ENCODE data around the gene HOXD4.

HOXD4 gene

GRCh38 chr2:176124110-176124946 lies 27.0 kb upstream of the HOXD4 start:
- Histone ChIP-seq H3K27ac (ENCODE audit: low read length) (no peak overlapping the region), H3K9ac (ENCODE audit: low read length) (no peak overlapping the region), H3K4me3 (ENCODE audit: low read length) (no peak overlapping the region), H3K4me1 (ENCODE audit: control insufficient read depth, low read depth, low read length) (peaks cover 9% of the 10 kb centered on the region), H3K27me3 (ENCODE audit: control insufficient read depth, insufficient read depth, low read length) (peaks cover 100% of the 10 kb centered on the region), H3K36me3 (ENCODE audit: control insufficient read depth, low read depth, low read length) (no peaks in the 10 kb centered on the region), H3K9me3 (ENCODE audit: control insufficient read depth, low read depth, low read length) (peaks cover 8% of the 10 kb centered on the region)

DNA sequence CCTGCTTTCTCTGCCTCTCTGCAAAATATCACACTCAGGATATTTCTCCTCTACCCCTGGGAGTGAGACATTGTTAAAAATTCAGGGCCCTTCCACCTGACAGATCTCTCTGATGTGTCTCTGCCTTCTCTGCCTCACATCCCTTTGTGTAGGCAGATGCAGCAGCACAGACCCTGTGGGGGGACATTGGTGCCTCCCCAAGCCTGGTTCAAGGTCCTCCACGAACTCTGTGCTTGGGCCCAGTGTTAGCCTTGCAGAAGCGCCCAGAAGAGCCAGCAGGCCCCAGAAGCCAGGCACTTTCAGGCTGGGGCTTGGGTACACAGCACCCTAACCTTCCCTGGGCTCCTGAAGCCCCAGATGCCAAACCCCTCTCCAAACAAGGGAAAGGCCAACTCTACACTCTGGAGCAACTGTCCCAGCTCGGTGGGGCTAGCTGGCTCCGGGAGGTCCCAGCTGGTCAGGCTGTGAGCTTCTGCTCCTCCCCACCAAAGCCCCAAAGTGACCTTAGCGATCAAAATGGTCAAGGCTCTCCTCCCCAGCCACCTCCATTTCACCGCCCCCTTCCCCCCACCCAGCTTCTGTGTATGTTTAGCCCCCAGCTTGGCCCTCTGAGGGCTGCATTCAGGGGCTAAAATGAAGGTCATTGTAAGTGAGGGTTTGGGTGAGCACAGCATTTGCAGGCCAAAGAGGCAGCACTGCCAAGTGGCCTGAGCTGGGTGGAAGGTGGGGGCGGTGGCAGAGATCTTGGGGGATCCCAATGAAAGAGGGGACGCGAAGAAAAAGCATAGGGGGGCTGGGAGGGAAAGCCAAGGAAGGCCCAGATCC lies 26.2 kb upstream of the HOXD4 start:
- H3K4me1 ChIP-seq (ENCODE audit: control insufficient read depth, low read depth, low read length): peaks cover 9% of the 10 kb centered on the region
- H3K27me3 ChIP-seq (ENCODE audit: control insufficient read depth, insufficient read depth, low read length): peaks cover 100% of the 10 kb centered on the region
- no peak overlapping the region for H3K4me3 ChIP-seq (ENCODE audit: low read length)
- no peak overlapping the region for H3K9ac ChIP-seq (ENCODE audit: low read length)
- peaks cover 8% of the 10 kb centered on the region for H3K9me3 ChIP-seq (ENCODE audit: control insufficient read depth, low read depth, low read length)
- H3K36me3 ChIP-seq (ENCODE audit: control insufficient read depth, low read depth, low read length): no peaks in the 10 kb centered on the region
- no peak overlapping the region for H3K27ac ChIP-seq (ENCODE audit: low read length)

- Histone ChIP-seq H3K27me3 (ENCODE audit: control insufficient read depth, insufficient read depth, low read length) (peaks cover 100% of the 10 kb centered on the region), H3K9me3 (ENCODE audit: control insufficient read depth, low read depth, low read length) (peaks cover 5% of the 10 kb centered on the region), H3K9ac (ENCODE audit: low read length) (no peak overlapping the region), H3K27ac (ENCODE audit: low read length) (no peak overlapping the region), H3K36me3 (ENCODE audit: control insufficient read depth, low read depth, low read length) (no peaks in the 10 kb centered on the region), H3K4me1 (ENCODE audit: control insufficient read depth, low read depth, low read length) (peaks cover 9% of the 10 kb centered on the region), H3K4me3 (ENCODE audit: low read length) (no peak overlapping the region)
Observed at GRCh38 chr2:176125772-176126054, 25.6 kb upstream of the HOXD4 start.

- no peak overlapping the region for H3K9ac ChIP-seq (ENCODE audit: low read length)
- H3K9me3 ChIP-seq (ENCODE audit: control insufficient read depth, low read depth, low read length): no peaks in the 10 kb centered on the region
- peaks cover 100% of the 10 kb centered on the region for H3K27me3 ChIP-seq (ENCODE audit: control insufficient read depth, insufficient read depth, low read length)
- peaks cover 4% of the 10 kb centered on the region for H3K4me1 ChIP-seq (ENCODE audit: control insufficient read depth, low read depth, low read length)
- H3K4me3 ChIP-seq (ENCODE audit: low read length): no peak overlapping the region
- H3K36me3 ChIP-seq (ENCODE audit: control insufficient read depth, low read depth, low read length): no peaks in the 10 kb centered on the region
- H3K27ac ChIP-seq (ENCODE audit: low read length): no peak overlapping the region
Observed at GRCh38 chr2:176126929-176127773, 24.2 kb upstream of the HOXD4 start.

DNA sequence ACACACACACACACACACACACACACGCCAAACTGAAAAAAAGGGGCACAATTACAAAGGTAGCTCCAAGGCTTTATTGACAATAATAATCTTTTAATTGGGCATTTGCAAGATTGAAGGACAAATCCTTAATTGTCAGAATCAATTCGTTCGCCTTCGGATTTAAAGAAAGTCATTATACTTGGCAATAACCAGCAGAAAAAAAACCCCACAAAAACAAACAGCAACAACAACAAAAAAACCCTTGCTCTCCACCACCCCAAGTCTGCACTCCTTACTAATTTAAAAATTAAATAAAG lies 23.6 kb upstream of the HOXD4 start:
- Histone ChIP-seq H3K9ac (ENCODE audit: low read length) (no peak overlapping the region), H3K9me3 (ENCODE audit: control insufficient read depth, low read depth, low read length) (no peaks in the 10 kb centered on the region), H3K27me3 (ENCODE audit: control insufficient read depth, insufficient read depth, low read length) (peaks cover 100% of the 10 kb centered on the region), H3K4me3 (ENCODE audit: low read length) (peak overlapping the region; percentile 10), H3K36me3 (ENCODE audit: control insufficient read depth, low read depth, low read length) (no peaks in the 10 kb centered on the region), H3K27ac (ENCODE audit: low read length) (no peak overlapping the region), H3K4me1 (ENCODE audit: control insufficient read depth, low read depth, low read length) (peaks cover 4% of the 10 kb centered on the region)

DNA sequence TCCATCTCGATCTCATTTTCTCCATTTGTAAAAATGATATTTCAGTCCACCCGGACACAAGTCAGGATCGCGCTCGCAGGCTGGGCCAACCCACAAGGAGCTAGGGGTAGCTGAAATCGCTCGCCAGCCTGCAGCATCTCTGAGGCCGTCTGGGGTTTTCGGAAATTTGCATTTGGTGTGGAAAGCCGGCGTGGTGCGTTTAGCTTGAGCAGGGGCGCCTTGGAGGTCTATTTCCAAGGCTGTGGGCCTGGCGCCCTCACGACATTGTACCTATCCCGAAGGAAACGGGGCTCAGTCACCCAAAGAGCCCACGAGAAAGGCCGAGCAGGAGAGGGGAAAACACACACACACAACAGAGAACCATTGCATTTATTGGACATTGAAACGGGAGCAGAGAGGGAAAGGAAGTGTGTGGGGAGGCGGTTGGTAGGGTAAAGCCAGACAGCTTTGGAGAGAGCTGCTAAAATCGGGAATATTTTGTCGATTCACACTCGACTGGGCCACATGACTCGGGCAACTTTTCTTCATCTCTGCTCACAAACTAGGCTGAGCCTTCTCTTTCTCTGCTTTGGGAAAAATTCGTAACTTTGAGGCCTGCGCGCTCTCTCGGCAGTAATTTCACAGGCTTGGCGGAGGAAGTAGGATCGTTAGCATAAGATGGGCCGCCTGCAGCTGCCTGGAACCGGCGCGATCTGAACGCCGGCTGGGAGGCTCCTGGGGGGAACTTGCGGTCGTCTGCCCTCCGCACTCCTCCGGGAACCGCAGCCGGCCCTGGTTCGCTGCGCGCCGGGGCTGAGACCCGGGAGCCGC lies 23.0 kb upstream of the HOXD4 start:
- H3K9me3 ChIP-seq (ENCODE audit: control insufficient read depth, low read depth, low read length): no peaks in the 10 kb centered on the region
- peaks cover 4% of the 10 kb centered on the region for H3K4me1 ChIP-seq (ENCODE audit: control insufficient read depth, low read depth, low read length)
- H3K36me3 ChIP-seq (ENCODE audit: control insufficient read depth, low read depth, low read length): no peaks in the 10 kb centered on the region
- peaks cover 100% of the 10 kb centered on the region for H3K27me3 ChIP-seq (ENCODE audit: control insufficient read depth, insufficient read depth, low read length)
- H3K9ac ChIP-seq (ENCODE audit: low read length): no peak overlapping the region
- H3K4me3 ChIP-seq (ENCODE audit: low read length): peak overlapping the region; percentile 10
- no peak overlapping the region for H3K27ac ChIP-seq (ENCODE audit: low read length)

- peaks cover 100% of the 10 kb centered on the region for H3K27me3 ChIP-seq (ENCODE audit: control insufficient read depth, insufficient read depth, low read length)
- H3K9ac ChIP-seq (ENCODE audit: low read length): no peak within 1 kb of the TSS
- H3K9me3 ChIP-seq (ENCODE audit: control insufficient read depth, low read depth, low read length): no peaks in the 10 kb centered on the region
- H3K4me3 ChIP-seq (ENCODE audit: low read length): peak within 1 kb of the TSS; percentile 10
- H3K4me1 ChIP-seq (ENCODE audit: control insufficient read depth, low read depth, low read length): peaks cover 4% of the 10 kb centered on the region
- no peak within 1 kb of the TSS for H3K27ac ChIP-seq (ENCODE audit: low read length)
- no peaks in the 10 kb centered on the region for H3K36me3 ChIP-seq (ENCODE audit: control insufficient read depth, low read depth, low read length)
Observed at GRCh38 chr2:176128982-176129796, 22.2 kb upstream of the HOXD4 start, which contains the start of gene HOXD8. Gene HOXD8 (plus strand): TSS chr2:176129705. CDS start chr2:176130367, 662 bp downstream.

DNA sequence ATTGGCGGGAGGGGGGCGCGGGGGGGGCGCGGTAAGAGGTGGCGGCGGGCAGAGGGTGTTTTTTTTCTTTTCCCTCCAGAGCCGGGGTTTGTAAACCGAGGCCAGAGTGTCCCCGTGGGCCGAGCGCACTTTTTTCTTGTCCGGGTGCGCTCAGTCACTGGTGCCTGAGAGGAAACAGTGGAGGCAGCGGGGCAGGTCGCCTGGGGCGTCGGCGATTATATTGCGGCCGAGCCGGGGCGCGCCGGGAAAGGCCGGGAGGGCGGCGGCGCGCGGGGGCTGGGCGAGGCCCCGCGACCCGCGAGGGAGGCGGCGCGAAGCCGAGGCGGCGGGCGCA lies 21.6 kb upstream of the HOXD4 start:
- H3K27me3 ChIP-seq (ENCODE audit: control insufficient read depth, insufficient read depth, low read length): peaks cover 100% of the 10 kb centered on the region
- H3K4me3 ChIP-seq (ENCODE audit: low read length): no peak overlapping the region
- no peak overlapping the region for H3K9ac ChIP-seq (ENCODE audit: low read length)
- H3K4me1 ChIP-seq (ENCODE audit: control insufficient read depth, low read depth, low read length): peaks cover 4% of the 10 kb centered on the region
- H3K9me3 ChIP-seq (ENCODE audit: control insufficient read depth, low read depth, low read length): no peaks in the 10 kb centered on the region
- no peak overlapping the region for H3K27ac ChIP-seq (ENCODE audit: low read length)
- no peaks in the 10 kb centered on the region for H3K36me3 ChIP-seq (ENCODE audit: control insufficient read depth, low read depth, low read length)

DNA sequence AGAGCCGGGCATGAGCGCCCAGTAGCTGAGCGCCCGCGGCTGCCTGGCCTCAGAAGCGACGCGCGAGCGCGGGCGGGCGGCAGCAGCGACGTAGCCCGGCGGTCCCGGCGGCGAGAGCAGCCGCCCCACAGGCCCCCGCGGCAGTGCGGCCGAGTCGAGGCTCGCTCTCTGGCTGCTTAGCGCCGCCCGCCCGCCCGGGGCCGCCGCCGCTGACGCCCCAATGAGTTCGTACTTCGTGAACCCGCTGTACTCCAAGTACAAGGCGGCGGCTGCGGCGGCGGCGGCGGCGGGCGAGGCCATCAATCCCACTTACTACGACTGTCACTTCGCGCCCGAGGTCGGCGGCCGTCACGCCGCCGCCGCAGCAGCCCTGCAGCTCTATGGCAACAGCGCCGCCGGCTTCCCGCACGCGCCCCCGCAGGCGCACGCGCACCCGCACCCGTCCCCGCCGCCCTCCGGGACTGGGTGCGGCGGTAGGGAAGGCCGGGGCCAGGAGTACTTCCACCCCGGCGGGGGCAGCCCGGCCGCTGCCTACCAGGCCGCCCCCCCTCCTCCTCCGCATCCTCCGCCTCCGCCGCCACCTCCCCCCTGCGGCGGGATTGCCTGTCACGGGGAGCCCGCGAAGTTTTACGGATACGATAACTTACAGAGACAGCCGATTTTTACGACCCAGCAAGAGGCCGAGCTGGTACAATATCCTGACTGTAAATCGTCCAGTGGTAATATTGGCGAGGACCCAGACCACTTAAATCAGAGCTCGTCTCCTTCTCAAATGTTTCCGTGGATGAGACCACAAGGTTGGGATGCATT lies 21.0 kb upstream of the HOXD4 start:
- H3K4me1 ChIP-seq (ENCODE audit: control insufficient read depth, low read depth, low read length): peaks cover 4% of the 10 kb centered on the region
- H3K27ac ChIP-seq (ENCODE audit: low read length): no peak overlapping the region
- no peaks in the 10 kb centered on the region for H3K9me3 ChIP-seq (ENCODE audit: control insufficient read depth, low read depth, low read length)
- no peak overlapping the region for H3K9ac ChIP-seq (ENCODE audit: low read length)
- no peaks in the 10 kb centered on the region for H3K36me3 ChIP-seq (ENCODE audit: control insufficient read depth, low read depth, low read length)
- no peak overlapping the region for H3K4me3 ChIP-seq (ENCODE audit: low read length)
- H3K27me3 ChIP-seq (ENCODE audit: control insufficient read depth, insufficient read depth, low read length): peaks cover 100% of the 10 kb centered on the region

All from iPS-18a (cell line).